AG04449 (cell line): ENCODE results near the gene OR2Z1.
"Not testable (repeated sequence)": the region's sequence is repeated elsewhere in the genome, so short reads cannot be mapped to it uniquely, and the experiment has no call there.

ENCODE experiments used
- CTCF ChIA-PET: fragments of 350-600 bp; formaldehyde crosslinking; extraction: SDS; loops from one replicate; lab custom pipeline; 2021; ENCODE audit warnings: antibody characterized with exemption; lab: Yijun Ruan, JAX
- POLR2A ChIA-PET: fragments of 400-600, 350-600 bp; formaldehyde crosslinking; extraction: SDS; loops from one replicate; lab custom pipeline; 2020; ENCODE audit warnings: antibody characterized with exemption, inconsistent platforms; lab: Yijun Ruan, JAX
- DNase-seq: peaks from one replicate; pipeline ENCODE4 v3.0.0-alpha.2; 2010; ENCODE audit warnings: low read depth, low spot score
- H3K4me3 ChIP-seq: 2 replicates; pipeline ENCODE4 v1.5.1; 2011; ENCODE audit warnings: low read depth, mild to moderate bottlenecking, control low read depth, low read length
- TF ChIP-seq, protein P1 (sequence below): IDR thresholded peaks from one replicate; pipeline ENCODE4 v1.5.1; 2011; ENCODE audit warnings: mild to moderate bottlenecking, moderate library complexity, low read length, control low read depth, inconsistent platforms; ENCODE audit not compliant: insufficient read depth; ENCODE audit errors: missing control alignments

The OR2Z1 gene

DNA sequence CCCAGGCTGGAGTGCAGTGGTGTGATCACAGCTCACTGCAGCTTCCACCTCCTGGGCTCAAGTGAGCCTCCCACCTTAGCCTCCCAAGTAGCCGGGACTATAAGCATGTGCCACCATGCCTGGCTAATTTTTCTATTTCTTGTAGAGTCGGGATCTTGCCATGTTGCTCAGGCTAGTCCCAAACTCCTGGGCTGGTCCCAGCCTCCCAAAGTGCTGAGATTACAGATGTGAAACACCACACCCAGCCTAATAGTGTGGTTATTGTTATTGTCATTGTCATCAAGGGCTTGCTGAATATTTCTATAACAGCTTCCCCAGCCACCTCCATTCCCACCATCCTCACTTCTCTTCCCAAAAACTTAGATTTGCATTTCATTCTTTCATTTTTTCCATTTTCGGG lies 2.8 kb downstream of the OR2Z1 start:
- H3K4me3 ChIP-seq = no peak overlapping the region
- ChIA-PET POLR2A (interaction anchor here (0.6 kb wide), 1 partner anchor 650 kb away, joined by 3 read pairs; no protein-coding TSS in a partner anchor), CTCF (no interaction called here)
- TF ChIP-seq, protein P1, sequence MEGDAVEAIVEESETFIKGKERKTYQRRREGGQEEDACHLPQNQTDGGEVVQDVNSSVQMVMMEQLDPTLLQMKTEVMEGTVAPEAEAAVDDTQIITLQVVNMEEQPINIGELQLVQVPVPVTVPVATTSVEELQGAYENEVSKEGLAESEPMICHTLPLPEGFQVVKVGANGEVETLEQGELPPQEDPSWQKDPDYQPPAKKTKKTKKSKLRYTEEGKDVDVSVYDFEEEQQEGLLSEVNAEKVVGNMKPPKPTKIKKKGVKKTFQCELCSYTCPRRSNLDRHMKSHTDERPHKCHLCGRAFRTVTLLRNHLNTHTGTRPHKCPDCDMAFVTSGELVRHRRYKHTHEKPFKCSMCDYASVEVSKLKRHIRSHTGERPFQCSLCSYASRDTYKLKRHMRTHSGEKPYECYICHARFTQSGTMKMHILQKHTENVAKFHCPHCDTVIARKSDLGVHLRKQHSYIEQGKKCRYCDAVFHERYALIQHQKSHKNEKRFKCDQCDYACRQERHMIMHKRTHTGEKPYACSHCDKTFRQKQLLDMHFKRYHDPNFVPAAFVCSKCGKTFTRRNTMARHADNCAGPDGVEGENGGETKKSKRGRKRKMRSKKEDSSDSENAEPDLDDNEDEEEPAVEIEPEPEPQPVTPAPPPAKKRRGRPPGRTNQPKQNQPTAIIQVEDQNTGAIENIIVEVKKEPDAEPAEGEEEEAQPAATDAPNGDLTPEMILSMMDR = no peak
- DNase-seq = no peak

DNA sequence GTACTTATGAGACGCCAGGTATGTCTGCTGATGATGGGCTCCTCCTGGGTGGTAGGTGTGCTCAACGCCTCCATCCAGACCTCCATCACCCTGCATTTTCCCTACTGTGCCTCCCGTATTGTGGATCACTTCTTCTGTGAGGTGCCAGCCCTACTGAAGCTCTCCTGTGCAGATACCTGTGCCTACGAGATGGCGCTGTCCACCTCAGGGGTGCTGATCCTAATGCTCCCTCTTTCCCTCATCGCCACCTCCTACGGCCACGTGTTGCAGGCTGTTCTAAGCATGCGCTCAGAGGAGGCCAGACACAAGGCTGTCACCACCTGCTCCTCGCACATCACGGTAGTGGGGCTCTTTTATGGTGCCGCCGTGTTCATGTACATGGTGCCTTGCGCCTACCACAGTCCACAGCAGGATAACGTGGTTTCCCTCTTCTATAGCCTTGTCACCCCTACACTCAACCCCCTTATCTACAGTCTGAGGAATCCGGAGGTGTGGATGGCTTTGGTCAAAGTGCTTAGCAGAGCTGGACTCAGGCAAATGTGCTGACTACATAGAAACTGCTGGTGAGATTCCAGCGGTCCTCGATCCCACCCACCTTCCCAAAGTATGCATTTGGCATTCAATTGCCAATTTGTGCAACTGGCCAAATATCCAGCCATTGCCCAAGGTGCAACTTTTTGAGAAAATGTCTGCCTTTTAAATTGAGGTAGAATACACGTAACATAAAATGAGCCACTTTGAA lies 10.2 kb downstream of the OR2Z1 start:
- no peak overlapping the region for H3K4me3 ChIP-seq
- ChIA-PET CTCF (no interaction called here), POLR2A (no interaction called here)
- TF ChIP-seq, protein P1 = no peak
- DNase-seq = no peak

DNA sequence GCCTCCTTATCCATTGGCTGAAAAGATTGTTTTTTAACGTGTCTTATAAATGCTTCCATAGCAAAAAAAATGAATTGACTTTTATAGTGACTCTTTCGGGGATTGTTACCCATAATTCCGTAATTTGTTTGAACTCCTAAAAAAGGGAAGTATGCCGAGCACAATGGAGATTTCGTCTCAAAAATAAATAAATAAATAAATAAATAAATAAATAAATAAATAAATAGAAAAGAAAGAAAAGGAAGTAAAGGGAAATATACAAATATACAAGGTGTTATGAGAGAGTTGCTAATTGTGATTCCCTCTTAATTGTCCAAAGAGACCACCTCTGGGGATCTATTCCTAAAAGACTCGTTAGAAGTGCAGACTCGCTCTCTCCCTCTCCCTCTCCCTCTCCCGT lies 16.9 kb downstream of the OR2Z1 start:
- ChIA-PET POLR2A (no interaction called here), CTCF (no interaction called here)
- H3K4me3 ChIP-seq = no peak overlapping the region
- TF ChIP-seq, protein P1 = no peak
- no peak for DNase-seq

DNA sequence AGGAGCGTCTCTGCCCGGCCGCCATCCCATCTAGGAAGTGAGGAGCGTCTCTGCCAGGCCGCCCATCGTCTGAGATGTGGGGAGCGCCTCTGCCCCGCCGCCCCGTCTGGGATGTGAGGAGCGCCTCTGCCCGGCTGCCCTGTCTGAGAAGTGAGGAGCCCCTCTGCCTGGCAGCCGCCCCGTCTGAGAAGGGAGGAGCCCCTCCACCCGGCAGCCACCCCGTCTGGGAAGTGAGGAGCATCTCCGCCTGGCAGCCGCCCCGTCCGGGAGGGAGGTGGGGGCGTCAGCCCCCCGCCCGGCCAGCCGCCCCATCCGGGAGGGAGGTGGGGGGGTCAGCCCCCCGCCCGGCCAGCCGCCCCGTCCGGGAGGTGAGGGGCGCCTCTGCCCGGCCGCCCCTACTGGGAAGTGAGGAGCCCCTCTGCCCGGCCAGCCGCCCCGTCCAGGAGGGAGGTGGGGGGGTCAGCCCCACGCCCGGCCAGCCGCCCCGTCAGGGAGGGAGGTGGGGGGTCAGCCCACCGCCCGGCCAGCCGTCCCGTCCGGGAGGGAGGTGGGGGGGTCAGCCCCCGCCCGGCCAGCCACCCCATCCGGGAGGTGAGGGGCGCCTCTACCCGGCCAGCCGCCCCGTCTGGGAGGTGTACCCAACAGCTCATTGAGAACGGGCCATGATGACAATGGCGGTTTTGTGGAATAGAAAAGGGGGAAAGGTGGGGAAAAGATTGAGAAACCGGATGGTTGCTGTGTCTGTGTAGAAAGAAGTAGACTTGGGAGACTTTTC lies 18.0 kb downstream of the OR2Z1 start:
- DNase-seq, H3K4me3 ChIP-seq, POLR2A ChIA-PET, CTCF ChIA-PET: not testable (repeated sequence)

DNA sequence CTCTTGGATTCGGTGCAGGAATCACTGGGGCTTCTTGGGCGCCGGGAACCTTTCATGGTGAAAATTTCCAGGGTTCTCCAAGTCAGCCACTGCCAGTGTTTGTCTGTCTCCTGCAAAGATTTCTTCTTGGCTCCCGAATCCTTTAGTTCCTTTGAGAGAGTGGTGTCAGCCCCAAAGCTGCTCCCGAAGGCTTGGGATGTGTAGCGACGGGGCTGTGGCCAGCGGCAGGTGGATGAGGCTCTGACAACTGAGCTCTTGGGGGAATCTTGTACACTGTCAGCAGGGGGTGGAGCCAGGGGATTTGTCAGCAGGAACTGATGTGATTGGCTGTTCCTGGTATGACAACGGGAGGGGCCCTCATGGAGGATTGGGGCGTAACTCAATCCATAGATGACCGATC lies 45.8 kb downstream of the OR2Z1 start:
- CTCF ChIA-PET, DNase-seq, H3K4me3 ChIP-seq, POLR2A ChIA-PET: not testable (repeated sequence)

DNA sequence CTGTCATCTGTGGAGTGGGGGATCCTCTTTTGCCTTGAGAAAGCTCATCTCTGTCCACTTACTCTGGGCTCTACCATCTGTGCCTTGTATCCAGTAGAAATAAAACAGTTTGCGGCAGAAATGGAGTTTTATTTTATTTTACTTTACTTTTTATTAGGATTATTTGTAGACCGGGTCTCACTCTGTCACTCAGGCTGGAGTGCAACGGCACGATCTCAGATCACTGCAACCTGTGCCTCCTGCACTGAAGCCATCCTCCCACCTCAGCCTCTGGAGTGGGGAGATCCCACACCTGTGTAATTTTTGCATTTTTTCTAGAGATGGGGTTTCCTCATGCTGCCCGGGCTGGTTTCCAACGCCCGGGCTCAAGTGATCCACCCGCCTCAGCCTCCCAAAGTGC lies 47.8 kb downstream of the OR2Z1 start:
- H3K4me3 ChIP-seq, DNase-seq, CTCF ChIA-PET, POLR2A ChIA-PET: not testable (repeated sequence)

DNA sequence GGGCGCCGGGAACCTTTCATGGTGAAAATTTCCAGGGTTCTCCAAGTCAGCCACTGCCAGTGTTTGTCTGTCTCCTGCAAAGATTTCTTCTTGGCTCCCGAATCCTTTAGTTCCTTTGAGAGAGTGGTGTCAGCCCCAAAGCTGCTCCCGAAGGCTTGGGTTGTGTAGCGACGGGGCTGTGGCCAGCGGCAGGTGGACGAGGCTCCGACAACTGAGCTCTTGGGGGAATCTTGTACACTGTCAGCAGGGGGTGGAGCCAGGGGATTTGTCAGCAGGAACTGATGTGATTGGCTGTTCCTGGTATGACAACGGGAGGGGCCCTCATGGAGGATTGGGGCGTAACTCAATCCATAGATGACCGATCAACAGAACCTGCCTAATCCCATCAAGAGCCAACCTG lies 52.2 kb downstream of the OR2Z1 start:
- POLR2A ChIA-PET, CTCF ChIA-PET, H3K4me3 ChIP-seq, DNase-seq: not testable (repeated sequence)
